ENCODE data around the gene ABL2.

ABL2 gene

GRCh38 chr1:179127163-179127895 is 102.1 kb downstream of the ABL2 start:
- DNase-seq = no peak

GRCh38 chr1:179126338-179127060 is 103.0 kb downstream of the ABL2 start:
- DNase-seq = no peak

DNA sequence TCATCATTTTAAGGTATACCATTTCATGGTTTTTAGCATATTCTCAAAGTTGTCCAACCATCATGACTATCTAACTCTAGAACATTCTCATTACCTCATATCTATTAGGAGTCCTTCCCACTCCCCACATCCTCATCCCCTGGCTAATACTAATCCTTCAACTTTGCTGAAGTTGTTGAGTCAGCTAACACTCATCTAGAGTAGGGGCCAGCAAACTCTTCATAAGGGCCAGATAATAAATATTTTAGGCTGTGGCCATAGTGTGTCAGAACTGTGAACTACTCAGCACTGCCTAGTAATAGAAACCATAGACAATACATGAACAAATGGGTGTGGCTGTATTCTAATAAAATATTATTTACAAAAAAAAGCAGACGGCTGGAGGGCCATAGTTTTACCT is 104.6 kb downstream of the ABL2 start:
- no peak for DNase-seq

GRCh38 chr1:179121159-179121938 is 108.1 kb downstream of the ABL2 start:
- no peak for DNase-seq

- no peak for DNase-seq
Measured at GRCh38 chr1:179120736-179121135, 108.7 kb downstream of the ABL2 start.

GRCh38 chr1:179119513-179119912 is 110.0 kb downstream of the ABL2 start:
- no peak for DNase-seq

- DNase-seq = no peak
Measured at GRCh38 chr1:179115181-179115580, 114.3 kb downstream of the ABL2 start.

- no peak for DNase-seq
Measured at GRCh38 chr1:179108644-179109043, 120.8 kb downstream of the ABL2 start.

GRCh38 chr1:179107706-179108629 is 121.5 kb downstream of the ABL2 start:
- no peak for DNase-seq

- DNase-seq = peak; percentile 2
Measured at GRCh38 chr1:179105393-179105792, 124.1 kb downstream of the ABL2 start.

DNA sequence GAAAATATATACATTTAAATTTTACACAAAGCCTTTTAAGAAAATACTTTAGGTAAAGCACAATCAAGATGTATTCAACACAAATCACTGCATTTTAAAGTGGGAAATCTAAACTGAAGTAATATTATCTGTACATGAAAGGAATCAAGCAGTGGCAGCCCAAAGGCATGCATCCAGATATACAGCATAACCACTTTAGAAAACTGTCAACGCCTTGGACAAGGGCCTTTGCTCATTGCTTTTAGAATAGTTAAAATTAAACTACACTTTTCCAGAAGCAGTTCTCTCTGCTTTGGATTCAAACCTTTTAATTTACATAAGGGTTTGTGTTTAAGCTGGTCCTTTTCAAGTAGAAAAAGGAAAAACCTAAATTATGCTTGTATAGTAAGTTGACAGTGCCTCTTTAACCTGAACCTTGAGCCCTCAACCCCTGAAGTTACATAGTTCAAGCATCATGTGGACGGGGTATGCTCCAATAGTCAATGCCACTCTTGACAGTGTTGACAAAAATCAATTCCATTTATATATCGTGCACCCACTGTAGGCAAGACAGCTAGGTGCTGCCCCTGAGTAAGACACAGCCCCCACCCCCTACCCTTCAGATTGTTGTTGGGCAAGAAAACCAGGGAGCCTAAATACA is 124.7 kb downstream of the ABL2 start:
- no peak for DNase-seq

- DNase-seq = no peak
Measured at GRCh38 chr1:179103999-179104398, 125.5 kb downstream of the ABL2 start.

- no peak for DNase-seq
Measured at GRCh38 chr1:179101566-179101965, 127.9 kb downstream of the ABL2 start.

DNA sequence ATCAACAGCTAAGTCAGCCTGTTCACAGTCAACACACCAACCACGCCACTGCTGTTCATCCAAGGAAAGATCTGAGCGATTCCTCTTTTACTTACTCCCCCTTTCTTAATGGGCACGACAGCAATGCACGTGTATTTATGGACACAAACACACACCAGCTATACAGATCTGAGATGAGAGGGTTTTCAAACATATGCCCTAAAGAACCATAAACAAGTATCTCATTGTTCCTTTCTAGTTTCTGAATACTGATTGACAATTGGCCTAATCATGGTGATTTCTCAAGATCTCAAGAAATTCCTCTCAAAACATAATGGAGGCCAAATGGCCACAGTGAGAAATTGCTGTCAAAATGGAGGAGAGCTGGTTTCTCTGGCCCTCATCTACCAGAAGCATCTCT is 129.6 kb downstream of the ABL2 start:
- no peak for DNase-seq

DNA sequence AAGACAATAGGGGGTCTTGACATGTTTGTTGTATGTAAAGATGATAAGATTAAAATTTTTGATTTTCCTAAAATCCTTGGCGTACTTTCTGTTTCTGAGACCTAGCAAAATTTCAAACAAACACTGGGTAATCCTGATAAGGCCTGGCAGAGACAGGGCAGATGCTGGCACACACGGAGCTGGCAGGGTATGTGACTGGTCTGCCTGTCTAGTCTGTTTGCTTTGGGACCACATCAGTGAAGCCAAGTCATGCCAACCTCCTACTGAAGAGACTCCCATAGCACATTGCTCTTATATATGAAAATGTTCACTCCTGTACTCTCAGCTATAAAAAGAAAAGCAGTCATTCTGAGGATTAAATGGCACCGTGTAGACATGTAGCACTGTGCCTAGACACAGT is 133.6 kb downstream of the ABL2 start:
- DNase-seq = no peak

GRCh38 chr1:179095377-179095776 is 134.1 kb downstream of the ABL2 start:
- peak; percentile 63 for DNase-seq

- no peak for DNase-seq
Measured at GRCh38 chr1:179094818-179095217, 134.7 kb downstream of the ABL2 start.

DNA sequence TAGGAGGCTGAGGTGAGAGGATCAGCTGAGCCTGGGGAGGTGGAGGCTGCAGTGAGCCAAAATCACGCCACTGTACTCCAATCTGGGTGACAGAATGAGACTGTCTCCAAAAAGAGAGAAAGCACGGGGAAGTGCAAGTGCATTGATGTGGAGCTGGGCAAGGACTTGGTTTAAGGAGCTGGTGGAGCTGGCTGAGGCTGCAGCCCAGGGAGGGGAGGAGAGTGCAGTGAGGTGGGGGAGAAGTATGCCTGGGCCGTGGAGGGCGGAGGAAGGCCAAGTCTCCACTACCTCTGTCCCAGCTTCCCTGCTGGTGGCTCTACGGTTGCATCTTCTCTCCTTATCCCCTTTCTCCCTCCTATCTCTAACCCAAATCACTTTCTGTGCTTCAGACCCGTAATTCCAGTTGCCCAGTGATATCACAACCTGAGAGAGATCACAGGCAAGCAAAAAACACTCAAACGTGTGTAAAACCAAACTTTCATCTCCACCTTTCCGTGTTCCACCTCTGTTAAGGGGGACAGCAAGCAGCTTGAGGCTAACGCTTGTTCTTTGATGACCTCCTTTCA is 136.5 kb downstream of the ABL2 start:
- no peak for DNase-seq

- no peak for DNase-seq
Measured at GRCh38 chr1:179091691-179092165, 137.7 kb downstream of the ABL2 start.

GRCh38 chr1:179090923-179091322 is 138.6 kb downstream of the ABL2 start:
- DNase-seq = no peak

GRCh38 chr1:179090522-179090921 is 139.0 kb downstream of the ABL2 start:
- DNase-seq = no peak
